BE2C (cell line): ENCODE measurements around the gene GSTM1. TPM values are rescaled to one million over a fixed set of nuclear protein-coding genes. Genes with fewer than 3 reads are reported as not detected.

Experiments
- DNase-seq: peaks from one replicate; pipeline ENCODE4 v3.0.0-alpha.2; 2020
- H3K27me3 ChIP-seq: fragments of 250-450 bp; sonication (Bioruptor Pico); 2 replicates; pipeline ENCODE4 v1.5.1; 2020; ENCODE audit warnings: mild to moderate bottlenecking
- H3K36me3 ChIP-seq: fragments of 250-450 bp; sonication (Bioruptor Pico); 2 replicates; pipeline ENCODE4 v1.5.1; 2020; ENCODE audit warnings: mild to moderate bottlenecking
- H3K4me1 ChIP-seq: fragments of 250-450 bp; sonication (Bioruptor Pico); 2 replicates; pipeline ENCODE4 v1.5.1; 2020
- H3K4me3 ChIP-seq: 2 replicates; pipeline ENCODE4 v1.5.1; 2011; ENCODE audit warnings: low read depth, low read length
- H3K9me3 ChIP-seq: fragments of 250-450 bp; sonication (Bioruptor Pico); 2 replicates; pipeline ENCODE4 v1.5.1; 2020
- CTCF ChIP-seq: IDR thresholded peaks from 2 replicates; pipeline ENCODE4 v1.5.1; 2012; ENCODE audit warnings: mild to moderate bottlenecking, low read depth, low read length
- polyA plus RNA-seq: library from polyadenylated mRNA; unstranded; fragments of >200 nt; gene quantifications from one replicate; pipeline ENCODE4 v1.2.1, GENCODE V29; 2012; ENCODE audit warnings: low read depth, missing spikeins; ENCODE audit not compliant: insufficient read length, insufficient read depth

GSTM1 gene
- 0.96 TPM for polyA plus RNA-seq

GRCh38 chr1:109687641-109688499 lies at the start of gene GSTM1:
GSTM1 (plus strand) TSS chr1:109687817; CDS start chr1:109687874, 57 bp downstream.
- H3K9me3 ChIP-seq = no peaks in the 10 kb centered on the region
- no peaks in the 10 kb centered on the region for H3K4me1 ChIP-seq
- no peaks in the 10 kb centered on the region for H3K27me3 ChIP-seq
- no peak for DNase-seq
- TF ChIP-seq CTCF = no peak
- no peaks in the 10 kb centered on the region for H3K36me3 ChIP-seq
- no peak within 1 kb of the TSS for H3K4me3 ChIP-seq

GRCh38 chr1:109639063-109639840 lies 48.4 kb upstream of the GSTM1 start:
- H3K27me3 ChIP-seq = no peaks in the 10 kb centered on the region
- no peaks in the 10 kb centered on the region for H3K9me3 ChIP-seq
- no peaks in the 10 kb centered on the region for H3K36me3 ChIP-seq
- peaks cover 41% of the 10 kb centered on the region for H3K4me1 ChIP-seq
- H3K4me3 ChIP-seq = no peak overlapping the region
- DNase-seq = no peak
- no peak for TF ChIP-seq CTCF

- H3K9me3 ChIP-seq = no peaks in the 10 kb centered on the region
- H3K4me3 ChIP-seq = no peak overlapping the region
- no peaks in the 10 kb centered on the region for H3K27me3 ChIP-seq
- no peak for DNase-seq
- TF ChIP-seq CTCF = no peak
- peaks cover 41% of the 10 kb centered on the region for H3K4me1 ChIP-seq
- no peaks in the 10 kb centered on the region for H3K36me3 ChIP-seq
These were observed 47.8 kb upstream of the GSTM1 start for GRCh38 chr1:109639841-109640184.

- DNase-seq = peak; percentile 90
- Histone ChIP-seq H3K4me3 (0 out of 2 replicates have a peak overlapping the region, but pooled peaks have one; percentile 3), H3K36me3 (no peaks in the 10 kb centered on the region), H3K4me1 (peaks cover 37% of the 10 kb centered on the region), H3K27me3 (no peaks in the 10 kb centered on the region), H3K9me3 (no peaks in the 10 kb centered on the region)
- TF ChIP-seq CTCF = peak; percentile 94
These were observed 47.2 kb upstream of the GSTM1 start for GRCh38 chr1:109640285-109640865.

- DNase-seq = no peak
- H3K27me3 ChIP-seq = no peaks in the 10 kb centered on the region
- no peaks in the 10 kb centered on the region for H3K9me3 ChIP-seq
- peaks cover 29% of the 10 kb centered on the region for H3K4me1 ChIP-seq
- no peaks in the 10 kb centered on the region for H3K36me3 ChIP-seq
- H3K4me3 ChIP-seq = no peak overlapping the region
- no peak for TF ChIP-seq CTCF
These were observed 46.4 kb upstream of the GSTM1 start for GRCh38 chr1:109641078-109641740.
